Breast epithelium (tissue), 3 donors: ENCODE results near the gene GPR157.

Source experiments
- CTCF ChIP-seq, 3 donors: fragments of 450-650 bp; IDR thresholded peaks; one replicate each; pipeline ENCODE4 v1.5.1; 2016 to 2017; ENCODE audit warnings: antibody characterized with exemption in 3 of 3, mild to moderate bottlenecking in 3 of 3, moderate library complexity in 3 of 3
- POLR2A ChIP-seq: fragments of 450-650 bp; IDR thresholded peaks from one replicate; pipeline ENCODE4 v1.6.1; 2016; ENCODE audit warnings: antibody characterized with exemption, mild to moderate bottlenecking, moderate library complexity
- POLR2AphosphoS5 ChIP-seq, 3 donors: sonication (generic); formaldehyde crosslinking; IDR thresholded peaks; one replicate each; pipeline ENCODE4 v1.6.1; 2017; ENCODE audit warnings: antibody characterized with exemption in 3 of 3

- TF ChIP-seq CTCF (IDR thresholded peaks at IDR 0.05) = no peak
- no peak for TF ChIP-seq POLR2A
- TF ChIP-seq POLR2AphosphoS5 (IDR thresholded peaks at IDR 0.05) = no peak
Measured at GRCh38 chr1:9161963-9162362, 33.1 kb upstream of the GPR157 start.
